SK-N-SH (cell line): ENCODE data around the gene TRMT10A. TPM values are rescaled to one million over a fixed set of nuclear protein-coding genes. Genes with fewer than 3 reads are reported as not detected.

Source experiments
- CTCF ChIA-PET: fragments of 300-600, 350-600 bp; formaldehyde crosslinking; extraction: SDS; loops from one replicate; lab custom pipeline; 2021; lab: Yijun Ruan, JAX
- POLR2A ChIA-PET: fragments of 350-600 bp; sonication (Branson Sonifier 250); formaldehyde crosslinking; extraction: SDS; loops from one replicate; lab custom pipeline; 2020; ENCODE audit warnings: antibody characterized with exemption, inconsistent platforms; lab: Yijun Ruan, JAX
- DNase-seq: peaks from one replicate; pipeline ENCODE4 v3.0.0; 2012
- H2AFZ ChIP-seq: fragments of 200-600 bp; sonication (generic); 2 replicates; pipeline ENCODE4 v1.8.1; 2016; ENCODE audit warnings: antibody characterized with exemption, mild to moderate bottlenecking, low read depth
- H3F3A ChIP-seq: fragments of 200-600 bp; sonication (generic); replicated peaks from 2 replicates; pipeline ENCODE3; 2016; ENCODE audit warnings: antibody characterized with exemption, mild to moderate bottlenecking; ENCODE audit not compliant: insufficient read depth
- H3K27ac ChIP-seq, 2 experiments: fragments of 200-500 bp in 1 of 2; fragments of 200-600 bp in 1 of 2; sonication (Bioruptor generic) in 1 of 2; sonication (generic), shearing (Covaris generic) in 1 of 2; 2 replicates each; pipeline versions ENCODE4 v1.5.1 to v1.6.1; 2014 to 2016; ENCODE audit warnings: low read depth in 2 of 2, inconsistent platforms in 1 of 2, low read length in 1 of 2, mild to moderate bottlenecking in 1 of 2, mixed read lengths in 1 of 2
- H3K27me3 ChIP-seq: fragments of 200-600 bp; sonication (generic), shearing (Covaris generic); 2 replicates; pipeline ENCODE4 v1.6.1; 2016; ENCODE audit warnings: mixed run types; ENCODE audit not compliant: insufficient read depth
- H3K36me3 ChIP-seq, 2 experiments: fragments of 200-500 bp in 1 of 2; fragments of 200-600 bp in 1 of 2; sonication (Bioruptor generic) in 1 of 2; sonication (generic) in 1 of 2; replicated peaks in 1 of 2; 2 replicates each; pipeline versions ENCODE3 to v1.5.1; 2014 to 2016; ENCODE audit warnings: low read length in 1 of 2, mild to moderate bottlenecking in 1 of 2; ENCODE audit not compliant: insufficient read depth in 2 of 2, control insufficient read depth in 1 of 2
- H3K4me1 ChIP-seq, 2 experiments: fragments of 200-500 bp in 1 of 2; fragments of 200-600 bp in 1 of 2; sonication (Bioruptor generic) in 1 of 2; sonication (generic), shearing (Covaris generic) in 1 of 2; 2 replicates each; pipeline versions ENCODE4 v1.5.1 to v1.6.1; 2014 to 2016; ENCODE audit warnings: low read depth in 1 of 2, low read length in 1 of 2, mixed run types in 1 of 2; ENCODE audit not compliant: insufficient read depth in 2 of 2, control insufficient read depth in 1 of 2
- H3K4me2 ChIP-seq: fragments of 200-600 bp; sonication (generic), shearing (Covaris generic); 2 replicates; pipeline ENCODE4 v1.6.1; 2017; ENCODE audit warnings: mixed run types
- H3K4me3 ChIP-seq, 2 experiments: fragments of 200-500 bp in 1 of 2; fragments of 200-600 bp in 1 of 2; sonication (Bioruptor generic) in 1 of 2; sonication (generic), shearing (Covaris generic) in 1 of 2; 2 replicates each; pipeline versions ENCODE4 v1.5.1 to v1.8.1; 2014 to 2016; ENCODE audit warnings: low read depth in 2 of 2, inconsistent platforms in 1 of 2, low read length in 1 of 2, mild to moderate bottlenecking in 1 of 2, mixed read lengths in 1 of 2, moderate library complexity in 1 of 2
- H3K79me2 ChIP-seq: fragments of 200-600 bp; sonication (generic); 2 replicates; pipeline ENCODE4 v1.8.1; 2017; ENCODE audit warnings: mild to moderate bottlenecking; ENCODE audit not compliant: insufficient read depth
- H3K9ac ChIP-seq: fragments of 200-600 bp; sonication (generic); 2 replicates; pipeline ENCODE4 v1.6.1; 2017; ENCODE audit warnings: mixed run types
- H3K9me2 ChIP-seq: fragments of 200-600 bp; sonication (generic); 2 replicates; pipeline ENCODE4 v1.6.1; 2017; ENCODE audit warnings: mixed run types
- H3K9me3 ChIP-seq: fragments of 200-600 bp; sonication (generic); 2 replicates; pipeline ENCODE4 v1.6.1; 2017; ENCODE audit warnings: mixed run types, mild to moderate bottlenecking, moderate library complexity
- H4K20me1 ChIP-seq: fragments of 200-600 bp; sonication (generic); 2 replicates; pipeline ENCODE4 v1.6.1; 2017; ENCODE audit warnings: mild to moderate bottlenecking, mixed run types; ENCODE audit not compliant: insufficient read depth
- CHD2 ChIP-seq: fragments of 150-350 bp; IDR thresholded peaks from 2 replicates; pipeline ENCODE4 v1.6.1; 2018; ENCODE audit warnings: low read length; ENCODE audit not compliant: partially characterized antibody
- CTCF ChIP-seq: fragments of 200-600 bp; sonication (generic); IDR thresholded peaks from 2 replicates; pipeline ENCODE4 v1.6.1; 2017; ENCODE audit warnings: antibody characterized with exemption, mild to moderate bottlenecking, moderate library complexity
- ELF1 ChIP-seq: IDR thresholded peaks from 2 replicates; pipeline ENCODE4 v1.4.0; 2012
- EP300 ChIP-seq, 2 experiments: IDR thresholded peaks; 2 replicates each; pipeline versions ENCODE4 v1.4.0 to v1.6.1; 2012; ENCODE audit warnings: borderline replicate concordance in 1 of 2, low read depth in 1 of 2, low read length in 1 of 2
- FOXM1 ChIP-seq: IDR thresholded peaks from 2 replicates; pipeline ENCODE4 v1.4.0; 2012; ENCODE audit warnings: low read depth, mild to moderate bottlenecking
- GABPA ChIP-seq: IDR thresholded peaks from 2 replicates; pipeline ENCODE4 v1.4.0; 2012; ENCODE audit warnings: low read depth, mild to moderate bottlenecking
- MEF2A ChIP-seq: IDR thresholded peaks from 2 replicates; pipeline ENCODE4 v1.4.0; 2012; ENCODE audit warnings: low read depth, borderline replicate concordance
- NFIC ChIP-seq: IDR thresholded peaks from 2 replicates; pipeline ENCODE4 v1.4.0; 2012; ENCODE audit warnings: borderline replicate concordance
- NRF1 ChIP-seq: IDR thresholded peaks from 2 replicates; pipeline ENCODE4 v1.6.1; 2012; ENCODE audit warnings: low read depth, mild to moderate bottlenecking, low read length
- RXRA ChIP-seq: IDR thresholded peaks from 2 replicates; pipeline ENCODE4 v1.4.0; 2012; ENCODE audit warnings: low read depth, mild to moderate bottlenecking, borderline replicate concordance
- SIN3A ChIP-seq: IDR thresholded peaks from 2 replicates; pipeline ENCODE4 v1.6.1; 2012; ENCODE audit warnings: low read depth, mild to moderate bottlenecking, low read length, moderate library complexity, borderline replicate concordance
- TAF1 ChIP-seq: IDR thresholded peaks from 2 replicates; pipeline ENCODE4 v1.6.1; 2012; ENCODE audit warnings: low read depth, mild to moderate bottlenecking, low read length, moderate library complexity, borderline replicate concordance
- TEAD4 ChIP-seq: IDR thresholded peaks from 2 replicates; pipeline ENCODE4 v1.4.0; 2012; ENCODE audit warnings: mild to moderate bottlenecking, borderline replicate concordance; ENCODE audit not compliant: insufficient read depth
- WGBS: methylation state at CpG from one replicate; pipeline ENCODE4 v1.1.6; 2017; ENCODE audit warnings: low lambda C conversion rate; 5-methylcytosine and 5-hydroxymethylcytosine counted together
- polyA plus RNA-seq, 3 experiments: library from polyadenylated mRNA; depleted of rRNA; stranded (reverse); fragments of >200 nt; gene quantifications; 2 replicates each; pipeline ENCODE4 v1.2.3, GENCODE V29; 2012
- TF ChIP-seq, protein P1 (sequence below): IDR thresholded peaks from 2 replicates; pipeline ENCODE4 v1.6.1; 2012; ENCODE audit warnings: mild to moderate bottlenecking, low read depth, low read length, moderate library complexity

The TRMT10A gene
- polyA plus RNA-seq, 1 of the 3 experiments (the other 2 are of a cell fraction) = 2.4 TPM

DNA sequence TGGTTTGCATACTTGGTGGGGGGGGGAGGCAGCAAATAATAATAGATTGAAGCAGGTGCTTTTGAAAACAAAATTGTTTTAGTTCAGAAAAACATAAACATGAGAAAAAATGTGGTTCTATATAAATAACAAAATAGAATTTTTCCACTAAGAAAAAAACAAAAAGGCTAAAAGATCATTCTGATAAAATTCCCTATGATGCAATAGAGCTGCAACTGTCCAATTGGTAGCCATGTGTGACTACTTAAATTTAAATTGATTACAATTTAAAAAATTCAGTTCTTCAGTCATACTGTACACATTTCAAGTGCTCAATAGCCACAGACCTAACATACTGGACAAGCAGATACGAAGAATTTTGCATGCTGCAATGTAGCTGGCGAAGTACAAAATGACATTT, 11.0 kb downstream of the TRMT10A start:
- no peaks in the 10 kb centered on the region for H4K20me1 ChIP-seq
- no peak overlapping the region for H3K4me2 ChIP-seq
- H3K4me3 ChIP-seq = no peak overlapping the region
- H3K27me3 ChIP-seq = no peaks in the 10 kb centered on the region
- WGBS = 96% methylated on average over 2 of the region's 2 CpGs
- ChIA-PET POLR2A (no interaction called here), CTCF (interaction anchor here (0.9 to 1.9 kb wide), 2 partner anchors 255 to 435 kb away, joined by 3 to 5 read pairs; no protein-coding TSS in a partner anchor)
- no peak overlapping the region for H3K27ac ChIP-seq
- H3K36me3 ChIP-seq = peaks cover 0 to 4% of the 10 kb centered on the region in 2 experiments
- no peaks in the 10 kb centered on the region for H3K9me3 ChIP-seq
- H3F3A ChIP-seq = no peaks in the 10 kb centered on the region
- H2AFZ ChIP-seq = no peak overlapping the region
- no peak overlapping the region for H3K9ac ChIP-seq
- TF ChIP-seq TEAD4 (no peak), TAF1 (no peak), CHD2 (no peak), NFIC (no peak), SIN3A (no peak), MEF2A (no peak), ELF1 (no peak)
- TF ChIP-seq, protein P1, sequence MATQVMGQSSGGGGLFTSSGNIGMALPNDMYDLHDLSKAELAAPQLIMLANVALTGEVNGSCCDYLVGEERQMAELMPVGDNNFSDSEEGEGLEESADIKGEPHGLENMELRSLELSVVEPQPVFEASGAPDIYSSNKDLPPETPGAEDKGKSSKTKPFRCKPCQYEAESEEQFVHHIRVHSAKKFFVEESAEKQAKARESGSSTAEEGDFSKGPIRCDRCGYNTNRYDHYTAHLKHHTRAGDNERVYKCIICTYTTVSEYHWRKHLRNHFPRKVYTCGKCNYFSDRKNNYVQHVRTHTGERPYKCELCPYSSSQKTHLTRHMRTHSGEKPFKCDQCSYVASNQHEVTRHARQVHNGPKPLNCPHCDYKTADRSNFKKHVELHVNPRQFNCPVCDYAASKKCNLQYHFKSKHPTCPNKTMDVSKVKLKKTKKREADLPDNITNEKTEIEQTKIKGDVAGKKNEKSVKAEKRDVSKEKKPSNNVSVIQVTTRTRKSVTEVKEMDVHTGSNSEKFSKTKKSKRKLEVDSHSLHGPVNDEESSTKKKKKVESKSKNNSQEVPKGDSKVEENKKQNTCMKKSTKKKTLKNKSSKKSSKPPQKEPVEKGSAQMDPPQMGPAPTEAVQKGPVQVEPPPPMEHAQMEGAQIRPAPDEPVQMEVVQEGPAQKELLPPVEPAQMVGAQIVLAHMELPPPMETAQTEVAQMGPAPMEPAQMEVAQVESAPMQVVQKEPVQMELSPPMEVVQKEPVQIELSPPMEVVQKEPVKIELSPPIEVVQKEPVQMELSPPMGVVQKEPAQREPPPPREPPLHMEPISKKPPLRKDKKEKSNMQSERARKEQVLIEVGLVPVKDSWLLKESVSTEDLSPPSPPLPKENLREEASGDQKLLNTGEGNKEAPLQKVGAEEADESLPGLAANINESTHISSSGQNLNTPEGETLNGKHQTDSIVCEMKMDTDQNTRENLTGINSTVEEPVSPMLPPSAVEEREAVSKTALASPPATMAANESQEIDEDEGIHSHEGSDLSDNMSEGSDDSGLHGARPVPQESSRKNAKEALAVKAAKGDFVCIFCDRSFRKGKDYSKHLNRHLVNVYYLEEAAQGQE = no peak
- H3K9me2 ChIP-seq = no peaks in the 10 kb centered on the region
- no peaks in the 10 kb centered on the region for H3K79me2 ChIP-seq
- DNase-seq = no peak
- H3K4me1 ChIP-seq = no peaks in the 10 kb centered on the region

- H3K27ac ChIP-seq = no peak overlapping the region
- no peak overlapping the region for H3K4me2 ChIP-seq
- no peaks in the 10 kb centered on the region for H3K27me3 ChIP-seq
- POLR2A ChIA-PET = no interaction called here
- H3K9me2 ChIP-seq = no peaks in the 10 kb centered on the region
- no peaks in the 10 kb centered on the region for H3F3A ChIP-seq
- no peak for DNase-seq
- H3K9me3 ChIP-seq = no peaks in the 10 kb centered on the region
- H3K79me2 ChIP-seq = no peaks in the 10 kb centered on the region
- no peaks in the 10 kb centered on the region for H3K36me3 ChIP-seq
- no peak overlapping the region for H3K9ac ChIP-seq
- TF ChIP-seq RXRA = no peak
- no peak for TF ChIP-seq FOXM1
- TF ChIP-seq CTCF = no peak
- TF ChIP-seq NFIC = no peak
- TF ChIP-seq SIN3A = no peak
- no peak for TF ChIP-seq GABPA
- no peak for TF ChIP-seq EP300 (IDR thresholded peaks at IDR 0.05; ENCODE audit: borderline replicate concordance in 1 of 2, low read depth in 1 of 2, low read length in 1 of 2)
- no peak for TF ChIP-seq NRF1
- TF ChIP-seq, all 33 proteins: peak for 0
- no peak overlapping the region for H3K4me3 ChIP-seq
- no peaks in the 10 kb centered on the region for H4K20me1 ChIP-seq
- H3K4me1 ChIP-seq = peaks cover 0 to 9% of the 10 kb centered on the region in 2 experiments; a peak in 1 of 4 replicates
- CTCF ChIA-PET = interaction anchor here (0.7 to 1.1 kb wide), 2 partner anchors 11 to 13 kb away, joined by 3 read pairs; no protein-coding TSS in a partner anchor
- no peak overlapping the region for H2AFZ ChIP-seq
These were observed 23.4 kb downstream of the TRMT10A start for GRCh38 chr4:99540277-99540939.
